Measurements from ENCODE around the gene PNLDC1. TPM values are rescaled to one million over a fixed set of nuclear protein-coding genes. Genes with fewer than 3 reads are reported as not detected.
"Not testable (repeated sequence)": the region's sequence is repeated elsewhere in the genome, so short reads cannot be mapped to it uniquely, and the experiment has no call there.

The PNLDC1 gene
- total RNA-seq, 1 experiment from 2014 or later = not detected

GRCh38 chr6:159801935-159802334 lies 1.9 kb downstream of the PNLDC1 start:
- Histone ChIP-seq H3K27me3 (ENCODE audit: control insufficient read depth, insufficient read depth, low read length) (no peaks in the 10 kb centered on the region), H3K36me3 (replicated peaks; ENCODE audit: control insufficient read depth, insufficient read depth, low read length) (peaks cover 7% of the 10 kb centered on the region), H3K4me3 (ENCODE audit: insufficient read depth, low read depth, low read length) (no peak overlapping the region)
- no peak for DNase-seq

- H3K4me3 ChIP-seq (ENCODE audit: insufficient read depth, low read depth, low read length) = no peak overlapping the region
- no peaks in the 10 kb centered on the region for H3K36me3 ChIP-seq (replicated peaks; ENCODE audit: control insufficient read depth, insufficient read depth, low read length)
- no peak for DNase-seq
- H3K27me3 ChIP-seq (ENCODE audit: control insufficient read depth, insufficient read depth, low read length) = no peaks in the 10 kb centered on the region
These were observed 4.4 kb downstream of the PNLDC1 start for GRCh38 chr6:159804504-159804903.

GRCh38 chr6:159805440-159806020 lies 5.5 kb downstream of the PNLDC1 start:
- Histone ChIP-seq H3K36me3 (replicated peaks; ENCODE audit: control insufficient read depth, insufficient read depth, low read length) (no peaks in the 10 kb centered on the region), H3K4me3 (ENCODE audit: insufficient read depth, low read depth, low read length) (no peak overlapping the region), H3K27me3 (ENCODE audit: control insufficient read depth, insufficient read depth, low read length) (no peaks in the 10 kb centered on the region)
- DNase-seq = no peak

- Histone ChIP-seq H3K36me3 (replicated peaks; ENCODE audit: control insufficient read depth, insufficient read depth, low read length) (no peaks in the 10 kb centered on the region), H3K4me3 (ENCODE audit: insufficient read depth, low read depth, low read length) (no peak overlapping the region), H3K27me3 (ENCODE audit: control insufficient read depth, insufficient read depth, low read length) (no peaks in the 10 kb centered on the region)
- DNase-seq = no peak
These were observed 6.0 kb downstream of the PNLDC1 start for GRCh38 chr6:159806021-159806458.

GRCh38 chr6:159807150-159807858 lies 7.2 kb downstream of the PNLDC1 start:
- DNase-seq = no peak
- no peak overlapping the region for H3K4me3 ChIP-seq (ENCODE audit: insufficient read depth, low read depth, low read length)
- no peaks in the 10 kb centered on the region for H3K27me3 ChIP-seq (ENCODE audit: control insufficient read depth, insufficient read depth, low read length)
- no peaks in the 10 kb centered on the region for H3K36me3 ChIP-seq (replicated peaks; ENCODE audit: control insufficient read depth, insufficient read depth, low read length)

GRCh38 chr6:159808647-159809046 lies 8.6 kb downstream of the PNLDC1 start:
- no peaks in the 10 kb centered on the region for H3K27me3 ChIP-seq (ENCODE audit: control insufficient read depth, insufficient read depth, low read length)
- no peak overlapping the region for H3K4me3 ChIP-seq (ENCODE audit: insufficient read depth, low read depth, low read length)
- no peak for DNase-seq
- H3K36me3 ChIP-seq (replicated peaks; ENCODE audit: control insufficient read depth, insufficient read depth, low read length) = no peaks in the 10 kb centered on the region

GRCh38 chr6:159809149-159809548 lies 9.1 kb downstream of the PNLDC1 start:
- Histone ChIP-seq H3K36me3 (replicated peaks; ENCODE audit: control insufficient read depth, insufficient read depth, low read length) (no peaks in the 10 kb centered on the region), H3K27me3 (ENCODE audit: control insufficient read depth, insufficient read depth, low read length) (no peaks in the 10 kb centered on the region), H3K4me3 (ENCODE audit: insufficient read depth, low read depth, low read length) (no peak overlapping the region)
- DNase-seq = no peak

GRCh38 chr6:159813781-159814180 lies 13.7 kb downstream of the PNLDC1 start:
- Histone ChIP-seq H3K4me3 (ENCODE audit: insufficient read depth, low read depth, low read length) (no peak overlapping the region), H3K27me3 (ENCODE audit: control insufficient read depth, insufficient read depth, low read length) (no peaks in the 10 kb centered on the region; the same call in 1 of the 2 replicates), H3K36me3 (replicated peaks; ENCODE audit: control insufficient read depth, insufficient read depth, low read length) (no peaks in the 10 kb centered on the region)
- no peak for DNase-seq

GRCh38 chr6:159815410-159815809 lies 15.3 kb downstream of the PNLDC1 start:
- Histone ChIP-seq H3K27me3 (ENCODE audit: control insufficient read depth, insufficient read depth, low read length) (peaks cover 2% of the 10 kb centered on the region; the same call in 1 of the 2 replicates), H3K4me3 (ENCODE audit: insufficient read depth, low read depth, low read length) (no peak overlapping the region), H3K36me3 (replicated peaks; ENCODE audit: control insufficient read depth, insufficient read depth, low read length) (no peaks in the 10 kb centered on the region)
- DNase-seq = no peak

GRCh38 chr6:159816775-159817174 lies 16.7 kb downstream of the PNLDC1 start:
- not testable (repeated sequence) for H3K4me3 ChIP-seq (ENCODE audit: insufficient read depth, low read depth, low read length); H3K36me3 ChIP-seq (replicated peaks; ENCODE audit: control insufficient read depth, insufficient read depth, low read length); DNase-seq; H3K27me3 ChIP-seq (ENCODE audit: control insufficient read depth, insufficient read depth, low read length)

GRCh38 chr6:159817951-159818739 lies 18.1 kb downstream of the PNLDC1 start:
- H3K27me3 ChIP-seq (ENCODE audit: control insufficient read depth, insufficient read depth, low read length) = peaks cover 2% of the 10 kb centered on the region; the same call in 1 of the 2 replicates
- H3K4me3 ChIP-seq (ENCODE audit: insufficient read depth, low read depth, low read length) = no peak overlapping the region
- no peaks in the 10 kb centered on the region for H3K36me3 ChIP-seq (replicated peaks; ENCODE audit: control insufficient read depth, insufficient read depth, low read length)
- DNase-seq = no peak

- H3K27me3 ChIP-seq (ENCODE audit: control insufficient read depth, insufficient read depth, low read length) = peaks cover 2% of the 10 kb centered on the region; the same call in 1 of the 2 replicates
- no peak for DNase-seq
- H3K36me3 ChIP-seq (replicated peaks; ENCODE audit: control insufficient read depth, insufficient read depth, low read length) = no peaks in the 10 kb centered on the region
- no peak overlapping the region for H3K4me3 ChIP-seq (ENCODE audit: insufficient read depth, low read depth, low read length)
These were observed 19.0 kb downstream of the PNLDC1 start for GRCh38 chr6:159819098-159819497.

- no peaks in the 10 kb centered on the region for H3K36me3 ChIP-seq (replicated peaks; ENCODE audit: control insufficient read depth, insufficient read depth, low read length)
- DNase-seq = peak; percentile 77
- no peak overlapping the region for H3K4me3 ChIP-seq (ENCODE audit: insufficient read depth, low read depth, low read length)
- peaks cover 2% of the 10 kb centered on the region; the same call in 1 of the 2 replicates for H3K27me3 ChIP-seq (ENCODE audit: control insufficient read depth, insufficient read depth, low read length)
These were observed 20.0 kb downstream of the PNLDC1 start for GRCh38 chr6:159819932-159820640.

- Histone ChIP-seq H3K36me3 (replicated peaks; ENCODE audit: control insufficient read depth, insufficient read depth, low read length) (no peaks in the 10 kb centered on the region), H3K4me3 (ENCODE audit: insufficient read depth, low read depth, low read length) (no peak overlapping the region), H3K27me3 (ENCODE audit: control insufficient read depth, insufficient read depth, low read length) (peaks cover 2% of the 10 kb centered on the region; the same call in 1 of the 2 replicates)
- DNase-seq = no peak
These were observed 21.0 kb downstream of the PNLDC1 start for GRCh38 chr6:159821122-159821521.
